Right atrium auricular region (tissue), 2 donors: ENCODE measurements around the gene C1orf94. TPM values are rescaled to one million over a fixed set of nuclear protein-coding genes. Genes with fewer than 3 reads are reported as not detected.

ENCODE experiments used
- DNase-seq: peaks from one replicate; pipeline ENCODE4 v3.0.0-alpha.2; 2019; ENCODE audit warnings: low spot score
- H3K27ac ChIP-seq, 2 donors: fragments of 200-600 bp; sonication (generic); 1 replicate in 1 of 2; 2 replicates in 1 of 2; pipeline ENCODE4 v1.5.1; 2016 to 2019
- H3K27me3 ChIP-seq, 2 donors: fragments of 200-600 bp; sonication (generic); one replicate each; pipeline versions ENCODE4 v1.5.1 to v1.6.0; 2017 to 2019
- H3K36me3 ChIP-seq: fragments of 200-600 bp; sonication (generic); one replicate; pipeline ENCODE4 v1.5.1; 2016
- H3K4me1 ChIP-seq, 2 donors: fragments of 200-600 bp; sonication (generic); one replicate each; pipeline versions ENCODE4 v1.5.1 to v1.6.0; 2017 to 2019
- H3K4me3 ChIP-seq, 2 donors: fragments of 200-600 bp; sonication (generic); 1 replicate in 1 of 2; 2 replicates in 1 of 2; pipeline ENCODE4 v1.5.1; 2017 to 2019; ENCODE audit warnings: mild to moderate bottlenecking in 1 of 2, moderate library complexity in 1 of 2
- H3K9me3 ChIP-seq, 2 donors: fragments of 200-600 bp; sonication (generic); one replicate each; pipeline ENCODE4 v1.5.1; 2019
- total RNA-seq, 2 donors: library from RNA; depleted of rRNA; stranded (reverse); fragments of >200 nt; gene quantifications; one replicate each; pipeline ENCODE4 v1.1.0, GENCODE V29; 2016
- TF ChIP-seq, protein P1 (sequence below), 2 donors: fragments of 200-600 bp; sonication (generic); IDR thresholded peaks; one replicate each; pipeline ENCODE4 v1.5.1; 2019; ENCODE audit warnings: antibody characterized with exemption in 2 of 2

C1orf94 gene
- total RNA-seq, 2 donors from 2014 or later: not detected

DNA sequence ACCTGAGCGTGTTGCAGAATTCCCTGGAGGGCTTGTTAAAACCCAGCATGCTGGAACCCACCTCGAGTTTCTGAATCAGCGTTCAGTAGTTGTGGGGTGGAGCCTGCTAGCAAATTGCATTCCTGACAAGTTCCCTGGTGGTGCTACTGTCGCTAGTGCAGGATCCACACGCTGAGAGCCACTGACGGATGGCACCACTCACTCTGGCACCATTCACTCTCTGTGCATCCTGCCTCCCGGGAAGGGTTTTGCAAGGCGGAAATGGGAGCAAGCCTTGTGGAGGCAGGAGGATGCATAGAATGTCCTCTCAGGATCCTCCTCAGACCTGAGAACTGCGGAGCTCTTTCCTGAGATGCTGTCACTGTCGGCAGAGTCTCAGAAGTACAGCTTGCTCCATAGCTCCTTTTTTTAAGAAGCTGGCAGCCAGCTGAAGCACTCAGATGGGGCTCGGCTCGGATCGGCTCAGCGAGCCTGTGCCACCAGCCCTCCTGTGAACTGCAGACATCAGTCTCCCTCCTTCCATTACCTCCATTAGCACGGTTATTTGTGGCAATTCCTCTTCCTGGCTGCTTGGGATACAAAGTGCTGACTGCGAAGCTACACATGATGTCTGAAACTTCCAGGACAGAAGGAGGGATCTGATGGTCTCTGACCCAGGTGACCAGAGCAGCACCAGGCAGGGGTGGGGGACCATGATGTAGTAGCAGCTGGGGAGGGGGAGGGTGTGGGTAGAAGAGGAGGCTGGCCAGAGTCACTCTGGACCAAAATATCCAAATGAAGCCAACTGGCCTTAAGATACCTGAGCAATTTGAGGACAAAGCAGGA, 89.6 kb downstream of the C1orf94 start:
- TF ChIP-seq, protein P1, sequence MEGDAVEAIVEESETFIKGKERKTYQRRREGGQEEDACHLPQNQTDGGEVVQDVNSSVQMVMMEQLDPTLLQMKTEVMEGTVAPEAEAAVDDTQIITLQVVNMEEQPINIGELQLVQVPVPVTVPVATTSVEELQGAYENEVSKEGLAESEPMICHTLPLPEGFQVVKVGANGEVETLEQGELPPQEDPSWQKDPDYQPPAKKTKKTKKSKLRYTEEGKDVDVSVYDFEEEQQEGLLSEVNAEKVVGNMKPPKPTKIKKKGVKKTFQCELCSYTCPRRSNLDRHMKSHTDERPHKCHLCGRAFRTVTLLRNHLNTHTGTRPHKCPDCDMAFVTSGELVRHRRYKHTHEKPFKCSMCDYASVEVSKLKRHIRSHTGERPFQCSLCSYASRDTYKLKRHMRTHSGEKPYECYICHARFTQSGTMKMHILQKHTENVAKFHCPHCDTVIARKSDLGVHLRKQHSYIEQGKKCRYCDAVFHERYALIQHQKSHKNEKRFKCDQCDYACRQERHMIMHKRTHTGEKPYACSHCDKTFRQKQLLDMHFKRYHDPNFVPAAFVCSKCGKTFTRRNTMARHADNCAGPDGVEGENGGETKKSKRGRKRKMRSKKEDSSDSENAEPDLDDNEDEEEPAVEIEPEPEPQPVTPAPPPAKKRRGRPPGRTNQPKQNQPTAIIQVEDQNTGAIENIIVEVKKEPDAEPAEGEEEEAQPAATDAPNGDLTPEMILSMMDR (IDR thresholded peaks at IDR 0.05): no peak
- no peak overlapping the region for H3K4me3 ChIP-seq
- H3K9me3 ChIP-seq: no peaks in the 10 kb centered on the region
- H3K27me3 ChIP-seq: no peaks in the 10 kb centered on the region
- H3K4me1 ChIP-seq: no peaks in the 10 kb centered on the region
- DNase-seq: no peak
- H3K27ac ChIP-seq: no peak overlapping the region
- no peaks in the 10 kb centered on the region for H3K36me3 ChIP-seq

DNA sequence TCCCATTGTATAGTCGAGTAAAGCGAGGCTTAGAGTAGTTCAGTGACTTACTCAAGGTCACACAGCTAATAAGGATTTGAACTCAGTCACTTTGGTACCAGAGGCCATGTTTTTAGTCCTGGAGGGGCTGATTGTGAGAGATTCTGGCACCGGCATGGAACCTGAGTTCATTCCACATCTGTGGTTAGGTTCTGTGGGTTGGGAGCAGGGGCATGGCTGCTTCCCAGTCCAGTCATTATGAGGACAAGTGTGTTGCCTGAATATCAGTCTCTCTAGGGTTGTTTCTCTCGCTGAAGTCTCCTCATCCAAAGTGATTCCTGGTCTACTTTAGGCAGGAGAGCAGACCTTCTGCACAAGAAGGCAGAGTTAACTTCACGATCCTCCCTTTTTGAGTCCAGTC, 90.6 kb downstream of the C1orf94 start:
- Histone ChIP-seq H3K27ac (no peak overlapping the region), H3K9me3 (no peaks in the 10 kb centered on the region), H3K4me3 (no peak overlapping the region), H3K27me3 (no peaks in the 10 kb centered on the region), H3K36me3 (no peaks in the 10 kb centered on the region), H3K4me1 (no peaks in the 10 kb centered on the region)
- TF ChIP-seq, protein P1 (IDR thresholded peaks at IDR 0.05): no peak
- DNase-seq: no peak

DNA sequence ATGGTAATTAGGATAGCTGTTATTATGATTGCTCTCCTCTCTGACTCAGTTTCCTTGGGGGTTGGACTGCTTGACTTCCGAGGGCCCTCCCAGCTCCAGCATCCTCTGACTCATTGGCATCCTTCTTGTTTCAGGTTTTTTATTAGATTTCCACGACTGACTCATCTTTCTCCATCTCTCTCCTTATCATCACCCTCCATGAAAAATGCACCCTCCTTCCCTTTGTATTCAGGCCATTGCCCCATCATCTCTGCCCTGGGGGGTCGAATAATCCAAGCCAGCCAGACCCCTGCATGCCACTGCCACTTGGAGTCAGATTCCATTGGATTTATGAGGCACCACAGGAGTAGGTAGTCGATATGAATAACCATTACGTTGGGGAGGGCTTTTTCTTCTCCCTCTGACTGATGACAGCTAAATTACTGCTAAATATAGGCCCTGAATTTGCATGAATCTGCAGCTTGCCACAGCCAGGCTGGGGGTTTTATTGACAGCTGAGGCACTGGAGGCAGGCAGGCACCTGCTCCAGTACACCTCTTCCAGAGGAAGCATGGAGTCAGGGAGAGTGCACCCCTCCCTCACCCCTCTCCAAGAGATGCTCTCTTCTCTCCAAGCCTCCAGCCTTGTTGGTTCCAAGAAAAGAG, 91.7 kb downstream of the C1orf94 start:
- no peak for DNase-seq
- Histone ChIP-seq H3K36me3 (no peaks in the 10 kb centered on the region), H3K9me3 (no peaks in the 10 kb centered on the region), H3K27ac (no peak overlapping the region), H3K27me3 (no peaks in the 10 kb centered on the region), H3K4me1 (no peaks in the 10 kb centered on the region), H3K4me3 (no peak overlapping the region)
- TF ChIP-seq, protein P1 (IDR thresholded peaks at IDR 0.05): no peak

Other genes with a start within 250 kb of the C1orf94 start
- gene CSMD2, start 11.7 kb upstream of the C1orf94 start, total RNA-seq: under 1 TPM; 0.39 to 0.44 TPM